Lower leg skin (tissue), 4 donors: ENCODE data around the gene DISP2. TPM values are rescaled to one million over a fixed set of nuclear protein-coding genes. Genes with fewer than 3 reads are reported as not detected.

ENCODE experiments used
- DNase-seq, 2 donors: peaks; one replicate each; pipeline ENCODE4 v3.0.0-alpha.2; 2019; ENCODE audit warnings: low spot score in 2 of 2
- H3K4me3 ChIP-seq: fragments of 200-600 bp; sonication (generic); 2 replicates; pipeline ENCODE4 v1.5.1; 2017; ENCODE audit warnings: mild to moderate bottlenecking, low read depth; ENCODE audit not compliant: poor library complexity, severe bottlenecking
- POLR2A ChIP-seq, 2 donors: fragments of 450-650 bp; IDR thresholded peaks; one replicate each; pipeline ENCODE4 v1.6.1; 2016 to 2017; ENCODE audit warnings: antibody characterized with exemption in 2 of 2, mild to moderate bottlenecking in 1 of 2, moderate library complexity in 1 of 2
- WGBS, 2 donors: methylation state at CpG; one replicate each; pipeline ENCODE4 v1.1.5; 2018; 5-methylcytosine and 5-hydroxymethylcytosine counted together
- intact Hi-C: fragments of 100-400 bp; cut with DNase I; formaldehyde crosslinking; loops from one replicate; pipeline ENCODE4 v1.15.0; 2023; ENCODE audit warnings: low total_unique reads
- total RNA-seq, 4 donors: library from RNA; depleted of rRNA; stranded (reverse); fragments of >200 nt; gene quantifications; one replicate each; pipeline ENCODE4 v1.1.0, GENCODE V29; 2016
- TF ChIP-seq, protein P1 (sequence below), 3 donors: fragments of 450-650 bp; IDR thresholded peaks; one replicate each; pipeline ENCODE4 v1.5.1; 2016; ENCODE audit warnings: antibody characterized with exemption in 3 of 3, mild to moderate bottlenecking in 3 of 3, moderate library complexity in 2 of 3

Gene DISP2
- total RNA-seq, 4 donors from 2014 or later, result 0.05 to 0.08 (median 0.06) TPM; not detected in 1

DNA sequence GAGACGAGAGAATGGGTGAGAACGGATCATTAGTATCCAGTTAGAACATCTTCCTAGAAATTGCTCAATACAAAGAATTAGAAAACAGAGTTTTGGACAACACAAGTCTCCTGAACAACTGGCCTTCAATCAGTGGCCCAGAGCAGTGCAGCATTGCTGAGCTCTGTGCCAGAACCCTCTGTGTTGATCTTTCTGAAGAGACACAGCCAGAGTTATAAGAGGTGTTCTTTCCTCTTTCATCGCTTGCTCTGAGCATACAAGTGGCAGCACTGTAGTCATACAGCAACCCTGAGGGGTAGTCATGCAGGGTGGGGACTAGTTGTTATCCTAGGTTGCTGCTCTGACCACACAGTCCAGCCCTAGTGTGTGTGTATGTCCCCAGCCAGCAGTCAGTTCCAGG, 28.5 kb downstream of the DISP2 start:
- TF ChIP-seq, protein P1, sequence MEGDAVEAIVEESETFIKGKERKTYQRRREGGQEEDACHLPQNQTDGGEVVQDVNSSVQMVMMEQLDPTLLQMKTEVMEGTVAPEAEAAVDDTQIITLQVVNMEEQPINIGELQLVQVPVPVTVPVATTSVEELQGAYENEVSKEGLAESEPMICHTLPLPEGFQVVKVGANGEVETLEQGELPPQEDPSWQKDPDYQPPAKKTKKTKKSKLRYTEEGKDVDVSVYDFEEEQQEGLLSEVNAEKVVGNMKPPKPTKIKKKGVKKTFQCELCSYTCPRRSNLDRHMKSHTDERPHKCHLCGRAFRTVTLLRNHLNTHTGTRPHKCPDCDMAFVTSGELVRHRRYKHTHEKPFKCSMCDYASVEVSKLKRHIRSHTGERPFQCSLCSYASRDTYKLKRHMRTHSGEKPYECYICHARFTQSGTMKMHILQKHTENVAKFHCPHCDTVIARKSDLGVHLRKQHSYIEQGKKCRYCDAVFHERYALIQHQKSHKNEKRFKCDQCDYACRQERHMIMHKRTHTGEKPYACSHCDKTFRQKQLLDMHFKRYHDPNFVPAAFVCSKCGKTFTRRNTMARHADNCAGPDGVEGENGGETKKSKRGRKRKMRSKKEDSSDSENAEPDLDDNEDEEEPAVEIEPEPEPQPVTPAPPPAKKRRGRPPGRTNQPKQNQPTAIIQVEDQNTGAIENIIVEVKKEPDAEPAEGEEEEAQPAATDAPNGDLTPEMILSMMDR (IDR thresholded peaks at IDR 0.05), result no peak
- no peak for TF ChIP-seq POLR2A (IDR thresholded peaks at IDR 0.05)
- no peak overlapping the region for H3K4me3 ChIP-seq
- 97 to 98% methylated on average over 3 of the region's 3 CpGs for WGBS, 2 donors
- intact Hi-C loops, result no loop called here
- DNase-seq, result no peak

DNA sequence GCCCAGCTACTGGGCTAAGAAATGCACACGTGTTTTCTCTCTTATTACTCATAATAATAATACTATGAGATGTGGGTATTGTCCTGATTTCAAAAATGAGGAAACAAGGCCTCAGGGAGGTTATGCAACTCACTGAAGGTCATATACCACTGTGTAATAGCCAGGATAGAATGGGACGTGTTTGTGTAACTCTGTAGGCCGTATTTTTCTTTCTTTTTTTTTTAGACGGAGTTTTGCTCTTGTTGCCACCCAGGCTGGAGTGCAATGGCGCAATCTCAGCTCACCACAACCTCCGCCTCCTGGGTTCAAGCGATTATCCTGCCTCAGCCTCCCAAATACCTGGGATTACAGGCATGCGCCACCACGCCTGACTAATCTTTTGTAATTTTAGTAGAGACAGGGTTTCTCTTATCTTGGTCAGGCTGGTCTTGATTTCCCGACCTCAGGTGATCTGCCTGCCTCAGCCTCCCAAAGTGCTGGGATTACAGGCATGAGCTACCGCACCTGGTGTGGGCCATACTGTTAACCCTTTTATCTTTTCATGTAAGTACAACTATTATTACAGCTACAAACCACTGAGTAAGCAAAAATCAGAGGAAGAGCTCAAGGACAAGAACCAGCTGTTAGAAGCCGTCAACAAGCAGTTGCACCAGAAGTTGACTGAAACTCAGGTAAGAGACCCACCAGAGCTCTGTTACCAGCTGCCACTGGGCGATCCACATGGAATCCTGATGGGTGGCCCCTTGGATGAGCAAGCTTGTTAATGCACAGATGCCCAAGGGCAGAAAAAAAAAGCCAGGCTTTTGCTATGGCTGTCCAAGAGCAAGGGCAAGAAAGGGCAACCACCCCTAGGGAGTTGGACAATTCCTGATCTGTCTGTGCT, 31.2 kb downstream of the DISP2 start:
- DNase-seq, result no peak
- intact Hi-C loops, result no loop called here
- TF ChIP-seq POLR2A (IDR thresholded peaks at IDR 0.05), result no peak
- TF ChIP-seq, protein P1 (IDR thresholded peaks at IDR 0.05), result no peak
- WGBS, 2 donors, result 83 to 91% methylated on average over 13 of the region's 13 CpGs
- H3K4me3 ChIP-seq, result no peak overlapping the region

DNA sequence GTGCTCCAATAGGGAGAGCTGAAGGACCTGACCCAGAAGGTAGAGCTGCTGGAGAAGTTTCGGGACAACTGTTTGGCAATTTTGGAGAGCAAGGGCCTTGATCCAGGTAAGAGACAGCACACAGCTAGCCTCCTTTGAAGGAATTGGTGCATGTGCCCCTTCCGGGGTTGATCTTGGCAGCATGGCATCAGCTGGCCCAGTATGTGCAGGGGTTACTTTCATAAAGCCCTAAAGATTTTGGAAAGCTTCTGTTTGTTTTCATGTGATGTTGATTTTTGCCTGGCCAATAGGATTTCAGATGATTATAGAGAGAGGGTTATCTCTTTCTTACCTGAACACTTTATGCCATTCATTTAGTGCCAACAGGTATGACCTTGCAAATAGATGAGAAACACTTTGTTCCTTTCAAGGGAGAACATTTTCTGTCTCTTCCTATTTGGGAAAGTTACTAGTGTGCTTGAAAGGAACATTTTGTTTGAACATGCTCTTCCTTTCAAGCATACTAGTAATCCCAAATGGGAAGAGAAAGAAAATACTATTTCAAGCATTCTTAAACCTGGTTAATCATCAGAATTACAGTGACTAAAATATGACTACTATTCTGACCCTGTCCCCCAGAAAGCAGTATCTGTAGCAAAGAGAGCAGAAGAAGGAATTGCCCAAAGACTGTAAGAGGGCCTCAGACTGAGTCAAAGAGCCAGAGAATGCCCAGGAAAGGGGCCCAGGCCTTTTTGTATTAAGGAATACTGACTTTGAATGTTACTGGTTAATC, 32.0 kb downstream of the DISP2 start:
- DNase-seq, result no peak
- H3K4me3 ChIP-seq, result no peak overlapping the region
- WGBS, 2 donors, result 93 to 95% methylated on average over 2 of the region's 2 CpGs
- intact Hi-C loops, result no loop called here
- TF ChIP-seq, protein P1 (IDR thresholded peaks at IDR 0.05), result no peak
- no peak for TF ChIP-seq POLR2A (IDR thresholded peaks at IDR 0.05)

DNA sequence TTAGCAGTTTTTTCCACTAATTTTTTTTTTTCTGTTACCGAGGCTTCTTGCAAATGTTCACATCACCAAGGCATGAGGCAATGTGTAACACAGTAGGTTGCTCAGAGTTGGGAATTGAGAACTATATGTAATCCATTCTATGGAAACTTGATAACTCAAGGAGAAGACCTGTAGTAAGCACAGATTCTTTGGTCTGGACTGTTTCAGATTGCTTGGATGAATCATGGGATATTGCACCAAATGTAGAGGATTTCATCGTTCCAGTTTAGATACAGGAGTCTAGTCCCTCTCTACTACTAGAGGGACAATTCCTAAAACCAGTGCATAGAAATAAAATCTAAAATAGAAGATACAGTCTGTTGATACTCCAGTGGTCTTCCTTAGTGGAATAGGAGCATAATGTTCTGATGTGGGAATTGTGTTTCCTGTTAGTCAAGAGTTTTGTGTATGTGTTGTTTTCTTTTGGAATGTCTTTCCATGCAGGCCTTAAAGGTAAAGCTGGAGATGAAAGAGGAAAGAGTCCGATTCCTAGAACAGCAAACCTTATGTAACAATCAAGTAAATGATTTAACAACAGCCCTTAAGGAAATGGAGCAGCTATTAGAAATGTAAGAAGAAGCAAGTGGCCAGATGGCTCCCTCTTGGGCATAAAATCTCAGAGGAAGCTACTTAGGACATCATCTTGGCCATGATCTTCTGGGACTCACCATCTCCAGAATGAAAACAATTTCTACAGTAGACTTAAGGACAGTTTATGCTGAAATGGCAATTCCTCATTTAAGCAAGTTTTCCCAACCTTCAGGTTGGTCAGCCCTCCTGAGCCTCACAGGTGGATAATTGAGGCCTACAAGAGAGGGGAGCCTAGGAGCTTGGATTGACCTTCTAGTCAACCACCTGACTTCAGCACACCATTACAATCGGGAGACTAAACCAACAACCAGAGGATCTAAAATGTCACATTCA, 35.2 kb downstream of the DISP2 start:
- 92 to 94% methylated on average over 4 of the region's 4 CpGs for WGBS, 2 donors
- intact Hi-C loops, result no loop called here
- no peak for DNase-seq
- TF ChIP-seq, protein P1 (IDR thresholded peaks at IDR 0.05), result no peak
- TF ChIP-seq POLR2A (IDR thresholded peaks at IDR 0.05), result no peak
- no peak overlapping the region for H3K4me3 ChIP-seq

DNA sequence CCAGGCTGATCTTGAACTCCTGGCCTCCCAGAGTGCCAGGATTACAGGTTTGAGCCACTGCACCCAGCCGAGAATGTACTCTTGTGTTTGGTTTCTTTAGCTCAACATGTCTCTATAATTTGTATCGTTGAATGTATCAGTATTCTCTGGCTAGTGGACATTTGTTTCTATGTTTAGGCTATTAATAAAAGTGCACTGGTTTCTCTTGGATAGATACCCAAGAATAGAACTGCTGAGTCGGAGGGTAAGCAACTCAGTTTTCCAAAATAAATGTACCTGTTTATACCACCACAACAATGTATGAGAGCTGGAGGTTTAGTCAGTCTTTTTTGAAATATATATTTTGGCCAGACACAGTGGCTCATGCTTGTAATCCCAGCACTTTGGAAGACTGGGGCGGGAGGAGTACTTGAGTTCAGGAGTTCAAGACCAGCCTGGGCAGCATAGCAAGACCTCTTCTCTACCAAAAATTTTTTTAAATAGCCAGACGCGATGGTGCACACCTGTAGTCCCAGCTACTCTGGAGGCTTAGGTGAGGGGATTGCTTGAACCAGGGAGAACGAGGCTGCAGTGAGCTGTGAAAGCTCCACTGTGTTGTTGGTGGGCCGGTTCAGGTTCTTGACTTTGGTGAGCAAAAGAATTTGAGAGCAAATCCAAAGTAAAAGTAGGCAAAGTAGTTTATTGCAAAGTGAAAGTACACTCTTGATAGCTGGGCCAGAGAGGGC, 39.8 kb downstream of the DISP2 start:
- DNase-seq, result no peak
- 90 to 92% methylated on average over 8 of the region's 8 CpGs for WGBS, 2 donors
- TF ChIP-seq, protein P1 (IDR thresholded peaks at IDR 0.05), result no peak
- TF ChIP-seq POLR2A (IDR thresholded peaks at IDR 0.05), result no peak
- H3K4me3 ChIP-seq, result no peak overlapping the region
- intact Hi-C loops, result no loop called here
